CD14-positive monocyte (primary cell): Measurements from ENCODE around the gene TNNI3K. TPM values are rescaled to one million over a fixed set of nuclear protein-coding genes. Genes with fewer than 3 reads are reported as not detected.

ENCODE experiments used
- DNase-seq, 3 donors: peaks; one replicate each; pipeline ENCODE4 v3.0.0-alpha.2; 2011 to 2022
- H2AFZ ChIP-seq: 2 replicates; pipeline ENCODE4 v1.6.0; 2012; ENCODE audit warnings: mild to moderate bottlenecking, low read depth, low read length, inconsistent platforms; ENCODE audit not compliant: insufficient read depth, poor library complexity, severe bottlenecking
- H3K27ac ChIP-seq, 2 donors: 1 replicate in 1 of 2; 2 replicates in 1 of 2; pipeline ENCODE4 v1.5.1; 2012 to 2013; ENCODE audit warnings: low read length in 2 of 2, control low read depth in 1 of 2, inconsistent platforms in 1 of 2, low read depth in 1 of 2, mild to moderate bottlenecking in 1 of 2
- H3K27me3 ChIP-seq, 2 donors: one replicate each; pipeline versions ENCODE4 v1.6.0 to v1.6.1; 2011 to 2013; ENCODE audit warnings: low read length in 2 of 2; ENCODE audit not compliant: control insufficient read depth in 2 of 2, insufficient read depth in 2 of 2
- H3K36me3 ChIP-seq, 2 donors: replicated peaks in 1 of 2; 1 replicate in 1 of 2; 2 replicates in 1 of 2; pipeline versions ENCODE4 v1.5.1 to v1.6.1; 2012 to 2013; ENCODE audit warnings: low read length in 2 of 2, control low read depth in 1 of 2, inconsistent platforms in 1 of 2, mild to moderate bottlenecking in 1 of 2; ENCODE audit not compliant: insufficient read depth in 2 of 2, control insufficient read depth in 1 of 2
- H3K4me1 ChIP-seq, 2 donors: 1 replicate in 1 of 2; 2 replicates in 1 of 2; pipeline versions ENCODE4 v1.5.1 to v1.6.1; 2012 to 2013; ENCODE audit warnings: low read length in 2 of 2, control low read depth in 1 of 2, inconsistent platforms in 1 of 2, mild to moderate bottlenecking in 1 of 2, moderate library complexity in 1 of 2; ENCODE audit not compliant: insufficient read depth in 2 of 2, control insufficient read depth in 1 of 2
- H3K4me2 ChIP-seq: replicated peaks from 2 replicates; pipeline ENCODE3; 2012; ENCODE audit warnings: low read length, moderate library complexity, mild to moderate bottlenecking; ENCODE audit not compliant: poor library complexity, severe bottlenecking; ENCODE audit errors: extremely low read depth
- H3K4me3 ChIP-seq, 3 experiments: fragments of 200-600 bp in 1 of 3; sonication (generic) in 1 of 3; replicated peaks in 1 of 3; 1 replicate in 2 of 3; 2 replicates in 1 of 3; pipeline ENCODE4 v1.5.1; 2011 to 2013; ENCODE audit warnings: low read length in 3 of 3, mild to moderate bottlenecking in 3 of 3, control low read depth in 2 of 3, low read depth in 2 of 3, inconsistent platforms in 1 of 3, moderate library complexity in 1 of 3
- H3K79me2 ChIP-seq: 2 replicates; pipeline ENCODE4 v1.6.0; 2012; ENCODE audit warnings: mild to moderate bottlenecking, control low read depth, inconsistent platforms, low read length, moderate library complexity; ENCODE audit not compliant: insufficient read depth
- H3K9ac ChIP-seq: 2 replicates; pipeline ENCODE4 v1.6.0; 2017; ENCODE audit warnings: low read length, mild to moderate bottlenecking; ENCODE audit not compliant: insufficient read depth, poor library complexity, severe bottlenecking
- H3K9me3 ChIP-seq, 2 donors: replicated peaks in 1 of 2; 1 replicate in 1 of 2; 2 replicates in 1 of 2; pipeline versions ENCODE4 v1.5.1 to v1.6.1; 2012 to 2013; ENCODE audit warnings: low read length in 2 of 2, control low read depth in 1 of 2; ENCODE audit not compliant: control insufficient read depth in 1 of 2, insufficient read depth in 1 of 2
- H4K20me1 ChIP-seq: 2 replicates; pipeline ENCODE4 v1.6.0; 2012; ENCODE audit warnings: mild to moderate bottlenecking, low read length, control low read depth, moderate library complexity; ENCODE audit not compliant: insufficient read depth
- H3K27ac Mint-ChIP-seq, 7 donors: one replicate each; pipeline ENCODE4 v1.8.0; 2020; ENCODE audit warnings: mild to moderate bottlenecking in 7 of 7, mixed read lengths in 7 of 7, moderate library complexity in 6 of 7, inconsistent platforms in 2 of 7
- H3K27me3 Mint-ChIP-seq, 3 donors: one replicate each; pipeline ENCODE4 v1.8.0; 2021 to 2022; ENCODE audit warnings: low read depth in 3 of 3, mild to moderate bottlenecking in 3 of 3, mixed read lengths in 3 of 3, moderate library complexity in 3 of 3, inconsistent platforms in 1 of 3
- H3K36me3 Mint-ChIP-seq, 2 donors: one replicate each; pipeline ENCODE4 v1.8.0; 2020; ENCODE audit warnings: mixed read lengths in 2 of 2, inconsistent platforms in 1 of 2, mild to moderate bottlenecking in 1 of 2
- H3K4me1 Mint-ChIP-seq: one replicate; pipeline ENCODE4 v1.8.0; 2020; ENCODE audit warnings: mild to moderate bottlenecking, mixed read lengths
- H3K4me3 Mint-ChIP-seq, 2 donors: one replicate each; pipeline ENCODE4 v1.8.0; 2020; ENCODE audit warnings: mild to moderate bottlenecking in 2 of 2, mixed read lengths in 2 of 2, moderate library complexity in 1 of 2
- H3K9me3 Mint-ChIP-seq, 7 donors: one replicate each; pipeline ENCODE4 v1.8.0; 2020 to 2022; ENCODE audit warnings: mixed read lengths in 7 of 7, mild to moderate bottlenecking in 6 of 7, moderate library complexity in 6 of 7, inconsistent platforms in 2 of 7
- WGBS: methylation state at CpG from one replicate; pipeline ENCODE4 v1.1.5; 2013; ENCODE audit warnings: missing lambda C conversion rate; ENCODE audit not compliant: insufficient coverage; 5-methylcytosine and 5-hydroxymethylcytosine counted together
- intact Hi-C, 2 donors: fragments of 100-400 bp; cut with micrococcal nuclease; formaldehyde crosslinking; loops; one replicate each; pipeline versions ENCODE4 v1.15.0 to v1.15.1; 2023
- polyA plus RNA-seq, 3 donors: library from polyadenylated mRNA; depleted of rRNA in 1 of 3; unstranded in 2 of 3; stranded (reverse) in 1 of 3; fragments of 300-500 nt in 2 of 3; fragments of >200 nt in 1 of 3; fragmentation: Illumina TruSeq in 2 of 3; gene quantifications; 1 replicate in 2 of 3; 2 replicates in 1 of 3; pipeline ENCODE4 v1.2.3, GENCODE V29; 2012 to 2021
- TF ChIP-seq, protein P1 (sequence below): fragments of 200-600 bp; IDR thresholded peaks from one replicate; pipeline ENCODE4 v1.8.0; 2022; ENCODE audit warnings: antibody characterized with exemption, mild to moderate bottlenecking

The TNNI3K gene
- polyA plus RNA-seq, 3 donors = 0.51 TPM; not detected in 2

DNA sequence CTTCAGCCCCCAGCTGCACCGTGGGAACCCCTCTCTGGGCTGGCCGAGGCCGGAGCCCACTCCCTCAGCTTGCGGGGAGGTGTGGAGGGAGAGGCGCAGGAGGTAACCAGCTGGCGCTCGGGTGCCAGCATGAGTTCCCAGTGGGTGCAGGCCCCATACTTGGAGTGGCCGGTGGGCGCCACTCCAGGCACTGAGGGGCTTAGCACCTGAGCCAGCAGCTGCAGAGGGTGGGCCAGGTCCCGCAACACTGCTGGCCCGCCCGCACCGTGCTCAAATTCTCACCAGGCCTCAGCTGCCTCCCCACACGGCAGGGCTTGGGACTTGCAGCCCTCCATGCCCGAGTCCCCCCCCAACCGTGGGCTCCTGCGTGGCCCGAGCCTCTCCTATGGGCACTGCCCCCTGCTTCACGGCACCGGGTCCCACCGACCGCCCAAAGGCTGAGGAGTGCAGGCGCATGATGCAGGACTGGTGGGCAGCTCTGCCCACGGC lies 230.1 kb downstream of the TNNI3K start:
- no peak overlapping the region for H2AFZ ChIP-seq
- H3K36me3 Mint-ChIP-seq = no peaks in the 10 kb centered on the region
- no peak overlapping the region for H3K4me2 ChIP-seq
- no peaks in the 10 kb centered on the region for H3K79me2 ChIP-seq
- intact Hi-C loops = no loop called here
- H3K27me3 Mint-ChIP-seq = no peaks in the 10 kb centered on the region
- WGBS = 94% methylated on average over 19 of the region's 24 CpGs
- H3K36me3 ChIP-seq = no peaks in the 10 kb centered on the region
- no peak overlapping the region for H3K27ac Mint-ChIP-seq
- DNase-seq = no peak
- peaks cover 0 to 8% of the 10 kb centered on the region in 2 donors for H3K9me3 ChIP-seq
- TF ChIP-seq, protein P1, sequence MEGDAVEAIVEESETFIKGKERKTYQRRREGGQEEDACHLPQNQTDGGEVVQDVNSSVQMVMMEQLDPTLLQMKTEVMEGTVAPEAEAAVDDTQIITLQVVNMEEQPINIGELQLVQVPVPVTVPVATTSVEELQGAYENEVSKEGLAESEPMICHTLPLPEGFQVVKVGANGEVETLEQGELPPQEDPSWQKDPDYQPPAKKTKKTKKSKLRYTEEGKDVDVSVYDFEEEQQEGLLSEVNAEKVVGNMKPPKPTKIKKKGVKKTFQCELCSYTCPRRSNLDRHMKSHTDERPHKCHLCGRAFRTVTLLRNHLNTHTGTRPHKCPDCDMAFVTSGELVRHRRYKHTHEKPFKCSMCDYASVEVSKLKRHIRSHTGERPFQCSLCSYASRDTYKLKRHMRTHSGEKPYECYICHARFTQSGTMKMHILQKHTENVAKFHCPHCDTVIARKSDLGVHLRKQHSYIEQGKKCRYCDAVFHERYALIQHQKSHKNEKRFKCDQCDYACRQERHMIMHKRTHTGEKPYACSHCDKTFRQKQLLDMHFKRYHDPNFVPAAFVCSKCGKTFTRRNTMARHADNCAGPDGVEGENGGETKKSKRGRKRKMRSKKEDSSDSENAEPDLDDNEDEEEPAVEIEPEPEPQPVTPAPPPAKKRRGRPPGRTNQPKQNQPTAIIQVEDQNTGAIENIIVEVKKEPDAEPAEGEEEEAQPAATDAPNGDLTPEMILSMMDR = no peak
- no peak overlapping the region for H3K27ac ChIP-seq
- H4K20me1 ChIP-seq = no peaks in the 10 kb centered on the region
- no peaks in the 10 kb centered on the region for H3K27me3 ChIP-seq
- H3K4me1 ChIP-seq = no peaks in the 10 kb centered on the region
- H3K4me3 ChIP-seq = no peak overlapping the region
- peaks cover 0 to 4% (median 0%) of the 10 kb centered on the region in 7 donors for H3K9me3 Mint-ChIP-seq
- no peak overlapping the region for H3K4me3 Mint-ChIP-seq
- H3K4me1 Mint-ChIP-seq = no peaks in the 10 kb centered on the region
- H3K9ac ChIP-seq = no peak overlapping the region

DNA sequence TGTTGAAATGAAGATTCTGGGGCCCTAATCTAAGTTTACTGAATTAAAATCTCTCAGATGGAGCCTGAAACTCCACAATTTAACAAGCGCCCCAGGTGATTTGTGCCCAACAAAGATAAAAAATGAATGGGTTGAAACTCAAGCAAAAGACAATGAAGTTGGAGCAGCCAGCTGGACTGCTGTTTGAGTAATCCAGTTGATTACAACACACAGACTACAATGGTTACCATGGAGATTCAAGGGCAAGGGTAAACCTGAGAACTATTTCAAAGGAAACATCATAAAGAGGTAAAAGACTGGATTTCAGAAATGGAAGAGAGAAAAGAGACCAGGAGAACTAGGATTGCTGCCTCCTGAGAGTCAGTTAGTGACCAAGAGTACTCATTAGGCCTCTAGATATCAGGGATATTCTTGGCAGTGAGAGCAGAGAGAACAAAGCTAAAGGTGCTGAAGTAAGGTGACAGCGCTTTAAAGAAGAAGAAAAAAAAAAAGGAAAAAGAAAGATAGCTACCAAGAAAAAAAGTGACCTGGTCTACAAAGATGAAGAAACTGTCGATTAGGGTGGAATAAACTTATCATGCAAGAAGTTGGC lies 232.7 kb downstream of the TNNI3K start:
- Histone ChIP-seq H4K20me1 (no peaks in the 10 kb centered on the region), H2AFZ (no peak overlapping the region), H3K9me3 (peaks cover 0 to 8% of the 10 kb centered on the region in 2 donors), H3K27me3 (no peaks in the 10 kb centered on the region), H3K4me2 (no peak overlapping the region), H3K4me3 (no peak overlapping the region), H3K36me3 (no peaks in the 10 kb centered on the region), H3K27ac (no peak overlapping the region), H3K4me1 (no peaks in the 10 kb centered on the region), H3K9ac (no peak overlapping the region), H3K79me2 (no peaks in the 10 kb centered on the region)
- H3K27ac Mint-ChIP-seq = no peak overlapping the region
- H3K27me3 Mint-ChIP-seq = no peaks in the 10 kb centered on the region
- peaks cover 0 to 4% (median 0%) of the 10 kb centered on the region in 7 donors for H3K9me3 Mint-ChIP-seq
- no peaks in the 10 kb centered on the region for H3K4me1 Mint-ChIP-seq
- TF ChIP-seq, protein P1 = no peak
- 100% methylated on average over 1 of the region's 3 CpGs for WGBS
- H3K4me3 Mint-ChIP-seq = no peak overlapping the region
- H3K36me3 Mint-ChIP-seq = no peaks in the 10 kb centered on the region
- intact Hi-C loops = no loop called here
- no peak for DNase-seq
